GM21360 (cell line): ENCODE measurements around the gene CD40.

Experiments
- ATAC-seq: cut with Tn5 transposase; IDR thresholded peaks from one replicate; pipeline ENCODE4 v1.9.1; 2021; ENCODE audit warnings: mild to moderate bottlenecking, moderate library complexity; ENCODE audit not compliant: unreplicated experiment

CD40 gene

DNA sequence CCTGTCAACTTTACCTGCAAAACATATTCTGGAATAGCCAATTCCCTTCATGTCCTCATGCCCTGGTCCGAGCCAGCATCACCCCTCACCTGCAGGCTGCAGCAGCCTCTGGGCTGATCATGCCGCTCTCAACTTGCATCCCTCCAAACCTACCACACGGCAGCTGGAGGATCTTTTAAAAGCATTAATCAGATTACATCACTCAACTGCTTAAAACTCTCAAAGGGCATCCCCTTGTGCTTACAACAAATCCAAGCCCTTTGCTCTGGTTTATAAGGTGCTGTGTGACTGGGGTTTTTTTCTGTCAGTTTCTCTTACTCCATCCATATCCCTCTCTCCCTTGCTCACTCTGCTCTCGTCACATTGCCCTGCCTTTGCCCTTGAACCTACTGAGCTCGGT, 24.0 kb downstream of the CD40 start:
- no peak for ATAC-seq

DNA sequence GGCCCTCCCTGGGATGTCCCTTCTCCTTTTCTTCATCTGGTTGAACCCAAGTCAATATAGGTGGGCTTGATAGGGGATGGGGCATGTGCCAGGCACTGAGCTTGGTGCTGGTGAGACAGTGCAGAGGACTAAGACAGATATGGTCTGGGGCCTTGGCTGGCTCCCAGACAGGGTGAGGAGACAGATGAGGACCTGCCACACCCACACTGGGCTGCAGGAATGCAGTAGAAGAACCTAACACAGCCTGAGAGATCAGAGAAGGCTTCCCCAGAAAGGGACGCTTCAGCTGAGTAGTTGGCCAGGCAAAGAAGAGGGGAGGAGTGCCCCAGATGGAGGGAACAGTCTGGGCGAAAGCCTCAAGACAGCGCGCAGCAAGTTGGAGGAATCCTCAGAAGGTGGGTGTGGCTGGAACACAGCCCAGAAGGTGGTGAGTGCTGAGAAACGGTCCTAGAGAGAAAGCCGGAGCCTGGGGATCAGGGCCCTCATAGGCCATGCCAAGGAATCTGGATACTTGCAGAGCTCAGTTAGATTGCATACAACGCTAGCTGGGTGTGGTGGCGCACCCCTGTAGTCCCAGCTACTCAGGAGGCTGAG, 26.4 kb downstream of the CD40 start:
- ATAC-seq: no peak

DNA sequence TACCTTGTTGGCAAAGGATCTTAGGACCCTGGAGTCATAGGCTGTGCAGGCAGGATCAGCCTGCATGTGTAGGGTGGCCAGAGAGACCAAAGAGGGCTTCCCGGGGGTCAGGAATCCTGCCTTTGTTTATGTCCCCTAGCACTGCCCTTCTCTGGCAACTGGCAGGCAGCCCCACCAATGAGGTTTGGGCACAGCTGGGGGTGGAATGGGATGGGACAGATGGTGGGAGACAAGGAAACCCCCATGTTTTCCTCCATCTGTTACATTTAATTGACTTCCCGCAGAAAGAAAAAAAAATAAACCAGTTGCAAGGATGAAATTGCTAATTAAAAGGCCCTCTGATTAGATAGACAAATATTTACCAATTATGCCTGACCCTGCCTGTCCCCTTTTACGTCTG, 27.6 kb downstream of the CD40 start:
- ATAC-seq: no peak

DNA sequence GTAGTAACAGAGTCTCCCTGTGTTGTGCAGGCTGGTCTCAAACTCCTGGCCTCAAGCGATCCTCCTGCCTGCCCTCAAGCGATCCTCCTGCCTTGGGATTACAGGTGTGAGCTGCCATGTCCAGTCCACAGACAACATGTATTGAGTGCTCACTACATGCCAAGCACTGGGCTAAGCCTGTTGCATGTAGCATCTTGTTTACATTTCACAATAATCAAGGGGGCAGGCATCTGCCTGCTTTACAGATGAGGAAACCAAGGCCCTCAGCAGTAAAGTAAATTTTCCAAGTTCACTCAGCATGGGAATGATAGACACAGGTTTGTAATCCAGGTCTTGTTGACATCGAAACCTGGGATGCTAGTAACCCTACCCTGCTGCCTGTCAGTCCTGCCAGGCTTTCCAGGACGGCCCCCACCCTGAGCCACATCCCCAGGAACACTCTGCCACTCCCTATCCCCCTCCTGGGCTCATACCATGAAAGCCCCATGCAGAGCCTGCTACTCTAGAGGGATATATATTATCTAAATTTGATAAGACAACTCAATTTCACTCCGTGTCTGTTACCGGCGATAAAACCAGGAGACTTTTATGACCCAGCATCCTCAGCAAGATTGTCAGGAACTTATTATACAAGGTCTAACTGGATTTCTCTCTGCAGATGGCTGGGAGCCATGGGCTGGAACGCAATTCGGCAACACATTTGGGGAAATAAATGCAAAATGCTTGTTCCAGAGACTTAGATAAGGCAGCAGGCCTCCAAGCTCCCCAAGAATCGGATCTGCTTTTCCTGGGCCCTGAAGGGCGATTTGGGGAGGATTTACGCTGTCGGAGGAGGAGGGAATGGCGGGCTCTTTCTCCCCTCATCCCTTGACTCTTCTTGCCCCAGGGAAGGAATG, 30.4 kb downstream of the CD40 start:
- no peak for ATAC-seq

DNA sequence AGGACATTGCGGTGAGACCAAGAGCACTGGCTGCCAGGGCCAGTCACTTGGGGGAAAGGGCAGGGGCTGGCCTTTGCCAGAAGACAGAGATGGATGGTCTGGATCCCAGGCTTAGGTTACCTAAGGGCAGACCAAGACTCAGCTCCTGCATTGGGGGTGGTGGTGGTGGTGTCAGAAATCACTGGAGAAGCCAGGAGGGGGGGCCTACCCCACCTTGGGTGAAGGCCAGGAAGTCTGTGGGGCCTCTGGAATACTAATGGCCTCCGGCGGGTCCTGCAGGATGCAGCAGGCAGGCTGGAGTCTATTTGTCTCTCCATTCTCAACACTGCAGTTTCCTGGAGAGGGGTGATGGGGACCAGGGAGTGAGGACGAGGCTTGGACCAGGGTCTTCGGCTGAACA, 32.8 kb downstream of the CD40 start:
- no peak for ATAC-seq

DNA sequence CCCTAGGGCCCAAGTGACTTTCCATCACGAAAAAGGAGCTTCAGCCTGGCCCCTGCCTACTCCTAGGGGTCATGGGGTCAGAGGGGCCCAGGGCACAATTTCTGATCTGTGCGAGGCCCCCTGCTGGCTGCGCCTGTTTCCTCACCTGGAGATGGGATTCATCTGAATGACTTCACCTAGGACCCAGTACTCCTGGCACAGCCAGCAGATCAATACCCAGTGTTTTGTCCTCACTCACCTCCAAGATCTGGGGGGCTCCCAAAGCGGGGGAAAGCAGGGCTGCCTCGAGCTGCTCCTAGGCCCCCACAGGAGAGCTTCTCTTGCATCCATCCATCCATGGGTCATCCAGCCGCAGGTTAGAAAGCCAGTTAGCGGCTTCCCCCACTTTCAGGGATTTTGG, 33.8 kb downstream of the CD40 start:
- no peak for ATAC-seq

DNA sequence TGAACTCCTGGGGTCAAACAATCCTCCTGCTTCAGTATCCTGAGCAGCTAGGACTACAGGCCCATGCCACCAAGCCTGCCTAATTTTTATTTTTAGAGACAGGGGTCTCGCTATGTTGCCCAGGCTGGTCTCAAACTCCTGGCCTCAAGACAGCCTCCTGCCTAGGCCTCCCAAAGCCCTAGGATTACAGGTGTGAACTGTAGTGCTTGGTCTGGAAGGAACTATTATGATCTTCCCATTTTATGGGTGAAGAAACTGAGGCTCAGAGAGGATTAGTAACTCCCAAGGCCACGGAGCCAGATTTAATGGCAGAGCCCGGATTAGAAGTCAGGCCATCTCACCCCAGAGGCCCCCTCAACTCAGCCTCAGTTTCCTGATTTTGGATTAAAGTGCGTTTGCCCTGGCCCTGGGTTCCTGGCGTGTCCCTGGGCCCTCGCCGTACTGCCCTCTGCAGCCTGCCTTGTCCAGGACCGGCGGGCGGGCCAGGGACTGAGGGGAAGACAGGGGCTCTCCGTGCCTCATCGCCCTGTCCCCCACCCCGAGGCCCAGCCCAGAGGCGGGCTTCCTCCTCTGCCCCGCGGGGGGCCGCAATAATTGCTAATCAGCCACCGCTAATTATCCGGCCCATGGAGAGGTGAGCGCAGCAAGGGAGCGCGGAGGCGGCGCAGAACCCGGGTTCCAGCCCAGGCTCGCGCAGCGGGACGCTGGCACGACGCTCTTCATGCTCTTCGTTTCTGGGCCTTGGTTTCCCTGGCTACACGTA, 34.9 kb downstream of the CD40 start:
- ATAC-seq: no peak

DNA sequence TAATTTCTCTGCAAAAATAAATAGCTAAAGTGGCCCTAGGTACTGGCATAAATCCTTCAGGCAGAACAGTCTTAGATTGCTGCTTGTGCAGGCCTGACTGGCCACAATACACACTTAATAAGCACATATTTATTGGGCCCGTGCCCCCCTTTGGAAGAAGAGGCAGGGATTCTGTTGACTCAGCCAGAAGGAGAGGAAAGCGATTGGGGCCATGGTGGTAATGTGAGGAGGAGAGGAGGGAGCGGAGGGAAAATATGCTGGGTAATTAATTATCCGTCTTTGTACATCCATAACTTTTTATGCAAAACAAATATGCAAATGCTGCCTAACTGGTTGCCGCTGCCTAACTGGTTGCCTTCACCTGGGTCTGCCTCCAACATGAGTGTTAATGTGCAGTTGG, 36.2 kb downstream of the CD40 start:
- ATAC-seq: no peak

DNA sequence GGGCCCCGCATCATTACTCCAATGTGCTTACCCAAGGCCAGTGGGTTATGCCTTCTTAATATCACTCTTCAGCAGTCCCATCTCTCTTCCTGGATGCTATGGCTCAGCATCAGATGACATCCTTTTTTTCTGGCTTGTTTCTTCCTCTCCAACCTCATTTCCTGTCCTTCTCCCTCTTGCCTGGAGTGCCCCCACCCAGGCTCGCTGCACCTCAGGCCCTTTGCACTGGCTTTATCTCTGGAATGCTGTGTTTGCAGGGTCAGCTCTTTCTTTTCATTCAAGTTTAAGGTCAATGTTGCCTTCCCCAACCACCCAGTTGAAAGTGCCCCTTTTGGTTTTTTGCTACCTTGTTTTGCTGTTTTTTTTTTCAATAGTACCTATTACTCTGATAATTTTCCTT, 36.7 kb downstream of the CD40 start:
- no peak for ATAC-seq

DNA sequence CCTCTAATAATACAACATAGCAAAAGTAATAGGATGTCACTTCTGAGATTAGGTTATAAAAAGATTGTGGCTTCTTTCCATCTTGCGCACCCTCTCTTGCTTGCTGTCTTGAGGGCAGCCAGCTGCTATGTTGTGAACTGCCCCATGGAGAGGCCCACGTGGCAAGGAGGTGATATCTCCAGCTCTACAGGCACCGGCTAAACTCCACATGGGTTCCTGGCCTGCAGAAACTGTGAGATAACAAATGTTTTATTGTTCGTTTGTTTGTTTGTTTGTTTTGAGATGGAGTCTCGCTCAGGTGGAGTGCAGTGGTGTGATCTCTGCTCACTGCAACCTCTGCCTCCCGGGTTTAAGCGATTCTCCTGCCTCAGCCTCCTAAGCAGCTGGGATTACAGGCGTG, 38.0 kb downstream of the CD40 start:
- no peak for ATAC-seq

DNA sequence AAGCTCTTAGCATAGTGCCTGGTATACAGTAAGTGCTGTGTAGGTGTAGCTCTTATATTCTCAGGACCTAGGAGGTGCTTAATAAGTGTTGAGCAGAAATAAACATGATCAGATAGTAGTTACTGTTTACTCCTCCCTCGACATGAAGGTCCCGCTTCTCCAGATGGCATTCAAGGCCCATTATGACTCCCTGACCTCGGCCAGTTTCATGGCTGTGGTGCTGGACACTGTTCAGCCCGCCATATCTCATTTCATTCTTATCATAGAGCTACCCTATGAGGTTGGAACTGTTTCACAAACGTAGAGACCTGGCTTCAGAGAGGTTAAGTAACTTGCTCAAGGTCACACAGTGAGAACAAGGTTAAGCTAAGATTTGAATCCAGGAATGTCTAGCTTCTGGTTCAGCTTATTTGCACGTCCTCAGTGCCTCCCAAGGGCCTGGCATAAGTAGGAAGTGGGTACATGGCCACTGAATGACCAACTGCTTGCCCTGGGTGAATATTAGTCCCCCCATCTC, 39.0 kb downstream of the CD40 start:
- ATAC-seq: no peak

DNA sequence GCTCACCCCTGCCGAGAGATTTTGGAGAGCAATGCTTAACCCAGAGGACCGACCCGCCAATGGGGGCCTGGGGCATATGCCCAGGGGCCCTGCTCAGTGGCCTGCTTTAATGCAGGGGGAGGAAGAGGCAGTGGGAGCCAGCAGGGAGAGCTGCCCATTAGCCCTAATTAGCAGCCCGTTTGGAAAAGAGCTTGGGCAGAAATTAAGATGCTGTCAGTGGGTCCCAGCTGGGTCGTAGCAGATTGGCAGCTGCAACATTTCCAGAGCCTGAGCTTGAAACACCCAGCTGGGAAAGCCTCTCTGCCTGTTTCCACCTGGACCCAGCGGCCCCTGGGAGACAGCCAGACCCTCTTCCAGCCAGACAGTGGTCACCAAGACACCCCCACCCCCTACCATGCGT, 39.5 kb downstream of the CD40 start:
- no peak for ATAC-seq

DNA sequence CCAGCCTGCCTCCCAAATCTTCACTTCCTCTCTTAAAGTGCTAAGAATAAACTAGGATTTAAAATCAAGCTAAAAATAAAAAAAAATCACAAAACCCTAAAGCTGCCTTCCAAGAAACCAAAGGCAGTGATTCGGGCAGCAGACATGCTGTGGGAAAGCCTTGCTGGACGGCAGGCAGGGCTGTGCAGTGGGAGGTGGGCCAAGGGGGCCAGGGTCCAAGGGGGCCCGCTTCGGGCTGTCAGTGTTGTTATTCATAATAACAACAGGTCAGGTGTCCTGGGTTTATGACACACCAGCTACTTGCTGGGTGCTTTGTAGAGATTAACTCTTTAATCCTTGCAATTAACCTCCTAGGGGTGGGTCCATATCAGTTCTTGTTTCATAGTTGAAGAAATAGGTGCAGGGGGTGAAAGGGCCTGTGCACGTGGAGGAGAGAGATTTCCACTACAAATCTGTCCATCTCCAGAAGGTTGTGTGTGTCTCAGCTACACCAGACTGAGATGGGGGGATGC, 40.4 kb downstream of the CD40 start:
- no peak for ATAC-seq

DNA sequence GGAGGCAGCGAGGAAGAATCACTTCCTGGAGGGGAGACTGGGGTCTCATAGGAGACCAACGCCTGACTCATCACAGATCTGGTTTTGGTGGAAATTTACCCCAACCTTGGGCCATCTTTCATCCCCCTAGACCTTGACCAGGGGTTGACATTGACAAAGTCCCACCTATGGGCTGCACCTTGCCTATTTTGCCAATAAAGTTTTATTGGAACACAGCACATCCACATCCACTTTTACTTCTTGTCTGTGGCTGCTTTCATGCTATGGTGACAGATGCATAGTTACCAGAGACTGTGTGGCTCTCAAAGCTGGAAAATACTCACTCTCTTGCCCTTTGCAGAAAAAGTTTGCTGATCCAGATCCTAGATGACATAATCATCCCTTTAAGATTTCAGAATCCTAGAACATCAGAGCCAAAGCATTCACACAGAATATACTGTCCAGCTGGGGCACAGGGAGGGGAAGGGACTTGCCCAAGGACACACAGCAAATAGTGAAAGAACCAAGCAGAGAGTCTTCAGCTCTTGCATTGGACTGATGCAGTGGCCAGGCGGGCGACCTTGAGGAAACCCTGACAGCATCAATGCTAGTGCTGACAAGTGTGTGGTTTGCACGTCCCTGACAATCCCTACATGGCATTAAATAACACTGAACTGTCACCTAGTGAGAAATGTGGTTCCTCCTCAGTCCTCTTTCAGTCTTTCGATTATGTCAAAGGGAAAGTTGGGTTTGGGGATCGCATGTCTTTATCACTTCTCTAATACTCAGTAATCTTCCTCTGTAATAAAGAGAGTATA, 41.2 kb downstream of the CD40 start:
- no peak for ATAC-seq

DNA sequence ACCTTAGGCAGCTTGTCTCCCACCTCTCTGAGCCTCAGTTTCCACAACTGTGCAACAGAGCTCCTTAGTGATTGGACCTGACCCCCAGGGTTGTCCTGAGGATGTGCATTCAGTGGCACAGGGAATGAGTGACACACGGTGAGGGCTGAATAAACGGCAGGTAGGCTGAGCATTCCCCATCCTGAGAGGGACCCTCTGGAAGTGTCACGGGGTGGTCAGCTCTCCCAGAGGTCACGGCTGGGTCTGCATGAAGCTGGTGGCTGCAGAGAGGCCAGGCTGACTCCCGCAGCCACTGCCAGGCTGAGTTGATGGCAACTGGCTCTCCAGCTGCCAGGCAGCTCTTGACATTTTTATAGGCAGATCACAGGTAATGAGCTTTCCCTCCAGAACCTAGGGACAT, 42.5 kb downstream of the CD40 start:
- no peak for ATAC-seq

DNA sequence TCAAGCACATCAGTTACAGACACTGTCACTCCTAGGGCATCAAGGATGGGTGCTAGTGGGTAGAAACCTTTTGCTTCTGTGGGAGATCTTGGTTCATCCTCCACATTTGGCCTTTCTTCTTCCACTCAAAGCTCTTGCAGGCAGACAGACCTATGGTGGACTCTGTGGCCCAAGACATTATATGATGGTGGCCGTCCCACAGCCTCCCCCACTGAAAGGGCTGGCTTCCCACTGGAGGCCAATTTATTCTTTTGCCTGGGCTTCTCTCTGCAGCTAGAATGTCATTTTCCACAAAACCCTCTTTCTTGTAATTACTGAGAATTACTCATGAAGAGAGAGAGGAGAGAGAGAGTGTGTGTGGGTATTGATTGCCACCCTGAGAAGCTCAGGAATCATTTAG, 43.8 kb downstream of the CD40 start:
- ATAC-seq: no peak

DNA sequence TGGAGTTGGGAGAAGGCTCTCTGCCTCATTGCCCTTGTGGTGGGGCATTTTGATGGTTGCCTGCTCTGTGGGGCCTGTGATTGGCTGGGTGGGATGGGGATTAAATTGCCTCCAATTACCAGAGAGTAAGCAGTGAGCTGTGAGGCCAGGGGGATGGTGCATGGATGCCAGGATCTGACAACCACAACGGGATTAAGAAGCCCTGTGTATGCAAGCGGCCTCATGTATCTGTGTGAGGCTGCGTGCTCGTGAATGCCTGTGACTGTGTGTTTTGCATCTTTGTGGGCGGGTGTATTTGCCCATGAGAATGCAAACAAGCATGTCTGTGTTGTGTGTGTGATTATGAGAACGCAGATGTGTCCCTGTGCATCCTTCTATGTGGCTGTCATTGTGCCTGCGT, 46.1 kb downstream of the CD40 start:
- ATAC-seq: no peak

DNA sequence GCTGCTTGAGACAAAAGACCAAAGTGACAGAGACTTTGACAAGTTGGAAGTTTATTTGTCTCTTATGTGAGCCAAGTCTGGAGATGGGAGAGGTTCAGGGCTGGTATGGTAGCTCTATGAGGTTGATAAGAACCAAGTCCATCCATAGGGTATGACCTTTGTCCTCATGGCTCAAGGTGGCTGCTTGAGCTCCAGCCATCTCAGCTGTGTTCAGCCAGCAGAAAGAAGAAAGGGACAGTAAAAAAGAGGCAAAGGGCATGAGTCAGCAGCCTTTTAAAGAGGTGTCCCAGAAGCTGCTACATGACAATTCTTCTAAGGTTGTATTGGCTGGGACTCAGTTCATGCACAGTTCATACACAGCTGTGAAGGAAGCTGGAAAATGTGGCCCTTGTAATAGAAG, 49.0 kb downstream of the CD40 start:
- ATAC-seq: no peak

DNA sequence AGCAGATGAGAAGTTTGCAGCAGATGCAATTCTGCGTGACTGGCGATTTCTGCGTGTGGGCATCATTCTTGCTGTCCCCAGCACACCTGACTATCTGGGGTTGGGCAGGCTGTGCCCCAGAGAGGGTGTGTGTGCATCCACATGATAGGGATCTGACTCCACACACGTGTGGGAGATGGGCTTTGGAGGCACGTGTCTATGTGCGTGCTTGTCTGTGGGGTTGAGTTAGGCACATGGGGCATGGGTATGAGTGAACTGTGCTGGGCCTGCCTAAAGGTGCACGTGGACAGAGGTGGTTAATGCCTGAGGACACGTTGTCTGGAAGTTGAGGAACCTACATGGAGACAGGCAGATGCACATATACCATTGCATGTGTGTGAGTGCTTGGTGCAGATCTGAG, 50.3 kb downstream of the CD40 start:
- ATAC-seq: no peak

DNA sequence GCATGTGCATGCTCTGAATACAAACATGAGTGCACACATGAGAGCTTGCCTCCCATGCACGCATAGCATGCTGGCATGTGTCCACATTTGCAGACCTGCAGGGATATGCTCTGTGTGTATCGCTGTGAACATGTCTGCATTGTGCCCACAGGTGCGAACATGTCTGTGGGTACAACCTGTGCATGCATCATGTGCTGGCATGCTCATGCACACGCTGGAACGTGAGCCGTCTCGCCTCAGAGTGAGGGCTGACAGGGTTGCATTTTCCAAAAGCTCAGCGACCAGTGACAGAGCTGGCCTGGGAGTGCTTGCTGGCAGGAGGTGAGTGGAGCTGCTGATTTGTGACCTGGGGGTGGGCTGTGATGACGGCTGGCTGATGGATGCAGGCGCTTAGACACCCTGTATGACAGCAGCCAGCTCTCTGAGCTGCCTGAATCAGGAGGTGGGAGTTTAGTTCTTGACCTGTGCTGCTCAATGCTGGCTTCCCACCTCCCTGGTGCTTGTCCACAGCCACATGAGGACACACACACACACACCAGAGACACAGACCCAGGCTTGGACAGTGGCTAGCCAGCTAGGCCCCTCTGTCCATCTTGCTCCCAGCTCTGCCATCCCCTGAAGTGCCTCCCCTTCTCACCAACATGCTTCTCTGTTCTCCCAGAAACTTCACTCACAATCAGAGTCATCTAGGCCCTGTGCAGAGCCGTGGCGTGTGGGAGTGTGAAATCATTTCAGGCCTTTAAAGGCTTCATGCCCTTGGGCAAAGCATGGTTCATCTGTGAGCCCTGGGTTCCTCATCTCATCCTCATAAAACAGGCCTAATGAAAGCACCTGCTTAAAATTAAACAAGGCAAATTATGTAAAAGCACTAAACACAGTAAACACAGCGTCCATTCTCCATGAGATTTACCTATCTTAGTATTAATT, 51.4 kb downstream of the CD40 start:
- ATAC-seq: no peak
